ENCODE measurements around the gene FAM174B.

GRCh38 chr15:92586383-92586942 lies 69.1 kb downstream of the FAM174B start:
- TF ChIP-seq POLR2AphosphoS5 (IDR thresholded peaks at IDR 0.05; ENCODE audit: low read depth, low read length) (no peak), POLR2A (IDR thresholded peaks at IDR 0.05; ENCODE audit: low read depth, low read length) (no peak), TAF1 (IDR thresholded peaks at IDR 0.05; ENCODE audit: borderline replicate concordance, low read depth, low read length) (no peak)

All from GM12892 (cell line).